GM18517 (cell line): ENCODE data around the gene TAS1R3.

Source experiments
- ATAC-seq: cut with Tn5 transposase; IDR thresholded peaks from one replicate; pipeline ENCODE4 v1.9.1; 2021; ENCODE audit warnings: mild to moderate bottlenecking, moderate library complexity; ENCODE audit not compliant: unreplicated experiment

TAS1R3 gene

DNA sequence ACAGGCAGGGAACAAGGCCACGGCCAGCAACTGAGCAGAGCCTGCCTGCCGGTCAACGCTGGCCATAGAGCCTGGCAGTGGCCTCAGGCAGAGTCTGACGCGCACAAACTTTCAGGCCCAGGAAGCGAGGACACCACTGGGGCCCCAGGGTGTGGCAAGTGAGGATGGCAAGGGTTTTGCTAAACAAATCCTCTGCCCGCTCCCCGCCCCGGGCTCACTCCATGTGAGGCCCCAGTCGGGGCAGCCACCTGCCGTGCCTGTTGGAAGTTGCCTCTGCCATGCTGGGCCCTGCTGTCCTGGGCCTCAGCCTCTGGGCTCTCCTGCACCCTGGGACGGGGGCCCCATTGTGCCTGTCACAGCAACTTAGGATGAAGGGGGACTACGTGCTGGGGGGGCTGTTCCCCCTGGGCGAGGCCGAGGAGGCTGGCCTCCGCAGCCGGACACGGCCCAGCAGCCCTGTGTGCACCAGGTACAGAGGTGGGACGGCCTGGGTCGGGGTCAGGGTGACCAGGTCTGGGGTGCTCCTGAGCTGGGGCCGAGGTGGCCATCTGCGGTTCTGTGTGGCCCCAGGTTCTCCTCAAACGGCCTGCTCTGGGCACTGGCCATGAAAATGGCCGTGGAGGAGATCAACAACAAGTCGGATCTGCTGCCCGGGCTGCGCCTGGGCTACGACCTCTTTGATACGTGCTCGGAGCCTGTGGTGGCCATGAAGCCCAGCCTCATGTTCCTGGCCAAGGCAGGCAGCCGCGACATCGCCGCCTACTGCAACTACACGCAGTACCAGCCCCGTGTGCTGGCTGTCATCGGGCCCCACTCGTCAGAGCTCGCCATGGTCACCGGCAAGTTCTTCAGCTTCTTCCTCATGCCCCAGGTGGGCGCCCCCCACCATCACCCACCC lies at the start of gene TAS1R3:
Gene TAS1R3, plus strand, starts transcription at position 213 of the 898 bp plus-strand sequence. Its CDS starts 66 bp downstream, at position 279.
- no peak for ATAC-seq

DNA sequence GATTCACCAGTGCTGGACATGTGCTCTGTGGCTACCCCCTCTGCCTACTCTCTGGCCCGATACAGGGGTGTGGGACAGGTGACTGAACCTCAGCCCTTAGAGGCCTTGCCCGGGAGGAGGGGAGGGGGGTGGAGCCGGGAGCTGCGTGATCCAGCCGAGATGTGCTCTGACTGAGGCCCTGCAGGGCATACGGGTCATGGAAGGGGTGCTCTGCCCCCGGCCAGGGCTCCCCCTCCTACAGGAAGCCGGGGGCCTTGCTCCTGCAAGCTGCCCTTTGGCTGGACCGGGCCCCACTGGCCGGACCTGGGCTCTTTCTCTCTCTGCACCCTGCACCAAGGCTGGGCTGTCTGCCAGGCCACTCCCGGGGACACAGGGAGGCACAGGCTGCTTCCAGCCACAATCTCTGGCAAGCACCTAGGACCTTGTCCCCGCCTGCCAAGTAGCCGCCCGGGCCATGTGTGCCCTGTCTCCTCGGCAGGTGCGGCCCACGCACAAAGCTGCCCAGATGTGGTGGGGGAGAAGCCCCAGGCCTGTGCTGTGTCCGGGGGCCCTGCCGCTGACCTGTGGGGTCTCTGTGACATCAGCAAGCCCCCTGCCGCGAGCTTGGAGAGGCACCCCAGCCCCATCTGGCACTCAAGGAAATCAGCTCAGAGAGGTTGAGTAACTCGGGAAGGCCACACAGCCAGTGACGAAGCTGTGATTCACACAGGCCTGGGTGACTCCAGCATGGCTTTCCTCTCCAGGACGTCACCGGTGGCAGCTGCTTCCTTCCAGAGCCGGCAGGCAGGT lies 49.4 kb upstream of the TAS1R3 start:
- ATAC-seq, result no peak

DNA sequence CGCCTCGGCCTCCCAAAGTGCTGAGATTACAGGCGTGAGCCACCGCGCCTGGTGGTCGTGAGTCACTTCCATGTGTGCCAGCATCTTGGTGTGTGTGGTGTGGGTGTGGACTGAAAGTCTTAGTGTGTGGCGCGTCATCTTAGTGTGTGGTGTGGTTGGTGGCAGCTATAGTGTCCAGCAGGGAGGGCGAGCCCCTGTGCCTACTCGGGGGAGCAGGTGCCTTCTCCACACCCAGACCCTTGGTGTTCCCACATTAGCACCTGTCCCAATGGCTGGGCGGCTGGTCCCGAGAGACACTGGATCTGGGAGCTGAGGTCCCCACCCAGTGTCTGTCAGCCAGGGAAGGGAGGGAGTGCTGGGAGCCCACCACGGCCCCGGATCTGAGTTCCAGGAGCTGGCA lies 48.1 kb upstream of the TAS1R3 start:
- no peak for ATAC-seq

DNA sequence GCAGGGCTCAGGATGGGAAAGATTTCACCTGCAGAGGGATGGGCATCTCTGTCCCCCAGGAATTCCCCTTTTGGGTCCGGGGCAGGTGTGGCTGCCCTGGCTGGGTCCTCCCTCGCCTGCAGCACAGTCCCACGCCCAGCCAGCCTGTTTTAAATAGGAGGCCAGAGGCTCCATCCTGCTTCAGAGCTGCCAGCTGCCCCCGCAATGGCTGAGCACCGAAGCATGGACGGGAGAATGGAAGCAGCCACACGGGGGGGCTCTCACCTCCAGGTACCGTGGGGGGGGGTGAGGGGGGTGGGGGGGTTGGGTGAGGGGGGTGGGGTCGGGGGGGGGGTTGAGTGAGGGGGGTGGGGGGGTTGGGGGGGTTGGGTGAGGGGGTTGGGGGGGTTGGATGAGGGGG lies 47.3 kb upstream of the TAS1R3 start:
- ATAC-seq, result no peak

DNA sequence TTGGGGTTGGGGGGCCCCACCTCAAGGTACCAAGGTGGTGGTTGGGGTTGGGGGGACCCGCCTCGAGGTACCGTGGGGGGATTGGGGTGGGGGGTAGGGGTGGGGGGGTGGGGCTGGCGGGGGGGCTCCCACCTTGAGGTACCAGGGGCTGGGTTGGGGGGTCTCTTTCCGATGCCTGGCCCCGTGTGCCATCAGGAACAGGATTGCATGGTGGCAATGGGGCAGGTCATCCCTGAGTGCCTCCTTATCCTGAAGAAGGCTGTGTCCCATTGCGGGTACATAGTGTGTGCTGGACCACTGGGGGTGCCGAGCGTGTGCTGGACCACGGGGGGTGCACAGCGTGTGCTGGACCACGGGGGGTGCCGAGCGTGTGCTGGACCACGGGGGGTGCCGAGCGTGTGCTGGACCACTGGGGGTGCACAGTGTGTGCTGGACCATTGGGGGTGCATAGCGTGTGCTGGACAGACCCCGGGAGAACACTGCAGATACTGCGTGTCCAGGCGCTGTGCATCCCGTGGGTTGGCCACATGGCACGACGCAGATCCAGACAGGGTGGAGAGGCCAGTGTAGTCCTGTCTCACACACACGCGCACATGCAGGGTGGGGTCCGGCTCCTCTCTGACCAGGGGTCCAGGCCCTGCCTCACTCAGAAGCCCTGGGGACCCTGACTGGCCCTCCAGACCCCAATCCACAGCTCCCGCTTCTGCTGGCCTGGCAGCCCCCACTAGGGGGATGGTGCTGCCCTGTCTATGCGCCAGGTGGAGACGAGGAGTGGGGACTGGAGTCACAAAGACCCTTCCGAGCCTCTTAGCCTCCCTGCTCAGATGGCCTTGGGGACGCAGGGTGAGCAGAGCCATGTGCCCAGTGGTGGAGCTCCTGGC lies 46.6 kb upstream of the TAS1R3 start:
- no peak for ATAC-seq

DNA sequence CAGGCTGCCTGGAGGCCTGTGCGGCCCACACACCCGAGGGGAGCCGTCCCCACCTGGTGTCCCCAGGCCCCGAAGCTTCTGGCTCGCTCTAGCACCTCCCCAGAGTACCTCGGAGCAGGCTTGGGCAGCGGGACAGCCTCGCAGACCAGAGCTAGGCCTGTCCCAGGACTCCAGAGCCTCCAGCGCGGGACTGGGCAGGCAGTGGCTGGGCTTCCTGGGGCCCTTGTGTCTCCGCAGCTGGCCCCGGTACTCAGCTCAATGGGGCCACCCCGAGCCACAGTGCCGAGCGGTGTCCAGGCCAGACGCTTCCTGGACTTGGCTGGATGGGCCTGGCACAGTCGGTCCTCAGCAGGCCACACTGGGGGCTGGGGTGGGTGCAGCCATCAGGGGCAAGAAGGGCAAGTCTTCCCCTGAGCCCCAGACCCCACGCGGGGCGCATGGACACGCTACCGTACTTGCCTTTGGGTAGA lies 45.9 kb upstream of the TAS1R3 start:
- ATAC-seq, result no peak

DNA sequence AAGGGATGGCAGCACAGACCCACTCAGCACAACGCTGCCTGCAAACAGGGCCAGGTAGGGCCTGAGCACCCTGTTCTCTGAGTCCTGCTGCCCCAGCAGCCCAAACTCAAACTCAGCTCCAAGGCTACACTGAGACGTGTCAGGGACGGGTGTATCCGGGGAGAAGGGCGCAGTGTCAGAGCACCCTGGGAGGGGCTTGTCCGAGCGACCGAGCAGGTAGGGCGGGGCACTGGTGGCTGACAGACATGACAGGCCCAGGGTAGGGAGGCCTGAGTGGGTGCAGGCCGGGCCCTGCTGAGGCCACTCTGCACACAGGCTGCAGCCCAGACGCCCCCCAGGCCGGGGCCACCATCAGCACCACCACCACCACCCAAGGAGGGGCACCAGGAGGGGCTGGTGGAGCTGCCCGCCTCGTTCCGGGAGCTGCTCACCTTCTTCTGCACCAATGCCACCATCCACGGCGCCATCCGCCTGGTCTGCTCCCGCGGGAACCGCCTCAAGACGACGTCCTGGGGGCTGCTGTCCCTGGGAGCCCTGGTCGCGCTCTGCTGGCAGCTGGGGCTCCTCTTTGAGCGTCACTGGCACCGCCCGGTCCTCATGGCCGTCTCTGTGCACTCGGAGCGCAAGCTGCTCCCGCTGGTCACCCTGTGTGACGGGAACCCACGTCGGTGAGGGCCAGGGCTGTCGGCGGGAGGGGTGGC lies 45.3 kb upstream of the TAS1R3 start:
- ATAC-seq, result no peak

DNA sequence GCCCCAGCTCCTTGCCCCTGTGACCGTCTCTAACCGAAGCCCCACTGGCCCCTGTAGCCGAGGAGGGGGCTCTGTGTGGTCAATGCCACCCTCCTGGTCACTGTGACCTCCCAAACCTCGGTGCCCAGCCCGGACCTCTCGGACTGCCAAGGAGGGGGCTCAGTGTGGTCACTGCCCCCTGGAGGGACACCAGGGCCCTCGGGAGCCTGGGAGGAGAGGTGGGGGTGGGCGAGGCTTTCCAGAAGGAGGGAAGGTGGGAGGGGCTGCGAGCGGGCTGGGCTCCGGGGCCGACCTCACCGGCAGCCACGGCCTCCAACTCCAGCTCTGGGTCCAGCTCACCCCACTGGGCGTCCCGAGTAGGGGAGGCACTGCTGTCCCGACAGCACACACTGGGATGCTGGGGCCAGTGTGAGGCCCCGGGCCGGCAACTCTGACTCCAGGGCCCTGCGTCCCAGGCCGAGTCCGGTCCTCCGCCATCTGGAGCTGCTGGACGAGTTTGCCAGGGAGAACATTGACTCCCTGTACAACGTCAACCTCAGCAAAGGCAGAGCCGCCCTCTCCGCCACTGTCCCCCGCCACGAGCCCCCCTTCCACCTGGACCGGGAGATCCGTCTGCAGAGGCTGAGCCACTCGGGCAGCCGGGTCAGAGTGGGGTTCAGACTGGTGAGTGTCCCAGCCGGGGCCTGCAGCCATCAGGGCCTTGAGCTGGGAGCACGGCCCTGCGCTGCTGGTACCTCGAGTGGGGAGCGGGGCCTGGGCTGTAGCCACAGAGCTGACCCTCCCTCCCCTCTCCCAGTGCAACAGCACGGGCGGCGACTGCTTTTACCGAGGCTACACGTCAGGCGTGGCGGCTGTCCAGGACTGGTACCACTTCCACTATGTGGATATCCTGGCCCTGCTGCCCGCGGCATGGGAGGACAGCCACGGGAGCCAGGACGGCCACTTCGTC lies 44.5 kb upstream of the TAS1R3 start:
- no peak for ATAC-seq

DNA sequence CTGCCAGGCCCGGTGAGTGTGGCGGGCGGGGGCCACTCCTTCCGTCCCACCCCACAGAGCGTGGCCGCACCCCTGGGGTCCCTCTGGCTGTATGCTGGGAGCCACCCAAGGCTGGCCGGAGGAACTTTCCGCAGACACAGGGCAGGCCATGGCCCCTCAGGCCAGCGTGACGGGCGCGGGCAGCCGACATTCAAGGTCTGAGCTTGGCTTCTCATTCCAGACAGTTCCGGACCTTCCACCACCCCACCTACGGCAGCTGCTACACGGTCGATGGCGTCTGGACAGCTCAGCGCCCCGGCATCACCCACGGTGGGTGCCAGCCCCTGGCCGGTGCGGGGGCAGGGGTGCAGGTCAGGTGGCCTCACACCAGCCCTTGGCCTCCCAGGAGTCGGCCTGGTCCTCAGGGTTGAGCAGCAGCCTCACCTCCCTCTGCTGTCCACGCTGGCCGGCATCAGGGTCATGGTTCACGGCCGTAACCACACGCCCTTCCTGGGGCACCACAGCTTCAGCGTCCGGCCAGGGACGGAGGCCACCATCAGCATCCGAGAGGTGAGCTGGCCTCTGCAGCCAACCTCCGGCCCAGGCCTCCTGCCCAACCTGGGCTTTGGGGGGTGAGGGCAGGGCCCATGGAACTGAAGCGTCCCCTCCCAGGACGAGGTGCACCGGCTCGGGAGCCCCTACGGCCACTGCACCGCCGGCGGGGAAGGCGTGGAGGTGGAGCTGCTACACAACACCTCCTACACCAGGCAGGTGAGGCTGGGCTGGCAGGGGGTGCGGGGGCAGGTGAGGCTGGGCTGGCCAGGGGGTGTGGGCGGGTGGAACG lies 43.6 kb upstream of the TAS1R3 start:
- no peak for ATAC-seq

DNA sequence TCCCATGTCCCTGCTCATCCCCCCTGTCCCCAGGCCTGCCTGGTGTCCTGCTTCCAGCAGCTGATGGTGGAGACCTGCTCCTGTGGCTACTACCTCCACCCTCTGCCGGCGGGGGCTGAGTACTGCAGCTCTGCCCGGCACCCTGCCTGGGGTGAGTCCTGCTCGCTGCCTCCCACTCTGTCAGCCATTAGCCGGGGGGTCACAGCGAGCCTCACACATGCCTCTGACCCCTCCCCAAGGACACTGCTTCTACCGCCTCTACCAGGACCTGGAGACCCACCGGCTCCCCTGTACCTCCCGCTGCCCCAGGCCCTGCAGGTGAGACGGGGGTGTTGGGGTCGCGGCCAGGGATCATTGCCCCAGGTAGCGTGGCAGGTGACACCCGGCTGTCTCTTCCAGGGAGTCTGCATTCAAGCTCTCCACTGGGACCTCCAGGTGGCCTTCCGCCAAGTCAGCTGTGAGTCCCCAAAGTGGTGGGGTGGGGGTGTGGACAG lies 40.8 kb upstream of the TAS1R3 start:
- no peak for ATAC-seq

DNA sequence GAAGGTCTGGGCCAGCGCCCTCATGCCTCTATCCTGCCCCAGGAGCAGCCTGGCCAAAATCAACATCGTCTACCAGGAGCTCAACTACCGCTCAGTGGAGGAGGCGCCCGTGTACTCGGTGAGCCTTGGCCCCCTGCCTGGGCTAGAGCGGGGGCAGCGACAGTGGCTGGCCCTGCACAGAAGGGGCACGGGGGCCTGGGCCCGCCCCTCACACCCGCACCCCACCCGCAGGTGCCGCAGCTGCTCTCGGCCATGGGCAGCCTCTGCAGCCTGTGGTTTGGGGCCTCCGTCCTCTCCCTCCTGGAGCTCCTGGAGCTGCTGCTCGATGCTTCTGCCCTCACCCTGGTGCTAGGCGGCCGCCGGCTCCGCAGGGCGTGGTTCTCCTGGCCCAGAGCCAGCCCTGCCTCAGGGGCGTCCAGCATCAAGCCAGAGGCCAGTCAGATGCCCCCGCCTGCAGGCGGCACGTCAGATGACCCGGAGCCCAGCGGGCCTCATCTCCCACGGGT lies 40.0 kb upstream of the TAS1R3 start:
- no peak for ATAC-seq

DNA sequence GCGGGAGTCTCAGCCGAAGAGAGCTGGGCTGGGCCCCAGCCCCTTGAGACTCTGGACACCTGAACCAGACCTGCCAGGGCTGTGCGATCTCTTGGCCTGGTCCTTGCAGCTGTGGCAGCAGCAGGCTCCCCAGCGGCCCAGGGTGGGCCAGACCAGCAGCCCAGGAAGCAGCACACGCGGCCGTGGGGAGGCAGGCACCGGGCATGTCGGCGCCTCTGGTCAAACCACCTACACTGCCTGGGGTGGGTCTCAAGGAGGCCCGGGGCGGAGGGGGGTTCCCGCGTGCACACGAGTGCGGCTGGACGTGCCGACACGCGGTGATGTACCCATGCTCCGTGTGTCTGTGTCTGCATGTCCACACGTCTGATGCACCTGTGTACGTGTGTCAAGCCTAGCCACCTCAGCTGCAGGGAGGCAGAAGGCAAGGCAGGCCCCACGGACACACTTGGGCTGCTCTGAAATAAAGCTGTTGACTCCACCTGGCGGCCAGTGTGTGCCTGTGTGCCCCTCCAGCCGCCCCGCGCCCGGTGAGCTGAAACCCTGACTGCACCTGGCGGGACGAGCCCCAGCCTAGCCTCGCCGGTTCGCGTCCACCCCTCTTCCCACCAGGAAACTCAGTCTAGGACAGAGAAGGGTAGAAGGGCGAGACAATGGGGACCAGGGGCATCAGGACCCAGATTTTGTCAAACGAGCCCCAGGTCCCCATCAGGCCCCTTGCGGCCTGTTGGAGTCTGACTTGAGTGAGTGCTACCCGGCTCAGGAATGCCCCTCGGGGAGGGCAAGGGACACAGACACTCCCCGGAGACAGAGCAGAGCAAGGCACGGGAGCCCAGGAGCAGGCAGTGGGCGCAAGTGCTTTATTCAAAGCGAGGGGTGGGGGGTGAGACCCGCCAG lies 39.3 kb upstream of the TAS1R3 start:
- no peak for ATAC-seq

DNA sequence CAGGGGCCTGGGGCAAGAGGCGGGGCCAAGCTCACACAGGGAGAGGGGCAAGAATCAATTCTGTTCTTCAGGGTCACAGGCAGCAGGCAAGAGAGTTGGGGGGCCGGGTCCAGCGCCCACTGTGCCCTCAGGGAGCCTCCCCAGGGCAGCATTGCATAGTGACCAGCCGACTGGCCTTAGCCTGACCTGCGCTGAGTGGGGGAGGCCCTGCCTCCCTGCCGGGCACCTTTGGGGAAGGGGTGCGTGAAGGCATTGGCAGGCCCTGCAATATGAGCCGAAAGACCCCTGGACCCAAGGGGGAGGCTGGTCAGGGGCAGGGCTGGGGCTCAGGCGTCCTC lies 38.7 kb upstream of the TAS1R3 start:
- ATAC-seq, result no peak

DNA sequence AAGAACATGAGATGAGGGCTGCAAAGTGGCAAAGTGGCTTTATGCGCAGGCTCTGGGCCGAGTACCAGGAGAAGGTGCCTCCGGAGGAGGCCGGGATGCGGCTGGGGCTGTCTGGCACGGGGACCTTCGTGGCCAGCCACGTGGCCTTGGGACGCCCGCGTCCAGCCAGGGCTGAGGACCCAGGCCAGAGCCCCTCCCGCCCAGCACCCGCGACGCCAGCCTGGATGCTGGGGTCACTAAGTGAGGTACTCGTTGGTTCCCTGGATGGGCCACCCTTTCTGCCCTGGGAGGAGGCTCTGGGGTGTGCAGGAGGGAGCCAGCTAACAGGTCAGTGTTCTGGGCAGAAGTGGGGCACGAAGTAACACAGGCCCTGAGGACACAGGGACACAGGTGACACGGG lies 38.2 kb upstream of the TAS1R3 start:
- no peak for ATAC-seq

DNA sequence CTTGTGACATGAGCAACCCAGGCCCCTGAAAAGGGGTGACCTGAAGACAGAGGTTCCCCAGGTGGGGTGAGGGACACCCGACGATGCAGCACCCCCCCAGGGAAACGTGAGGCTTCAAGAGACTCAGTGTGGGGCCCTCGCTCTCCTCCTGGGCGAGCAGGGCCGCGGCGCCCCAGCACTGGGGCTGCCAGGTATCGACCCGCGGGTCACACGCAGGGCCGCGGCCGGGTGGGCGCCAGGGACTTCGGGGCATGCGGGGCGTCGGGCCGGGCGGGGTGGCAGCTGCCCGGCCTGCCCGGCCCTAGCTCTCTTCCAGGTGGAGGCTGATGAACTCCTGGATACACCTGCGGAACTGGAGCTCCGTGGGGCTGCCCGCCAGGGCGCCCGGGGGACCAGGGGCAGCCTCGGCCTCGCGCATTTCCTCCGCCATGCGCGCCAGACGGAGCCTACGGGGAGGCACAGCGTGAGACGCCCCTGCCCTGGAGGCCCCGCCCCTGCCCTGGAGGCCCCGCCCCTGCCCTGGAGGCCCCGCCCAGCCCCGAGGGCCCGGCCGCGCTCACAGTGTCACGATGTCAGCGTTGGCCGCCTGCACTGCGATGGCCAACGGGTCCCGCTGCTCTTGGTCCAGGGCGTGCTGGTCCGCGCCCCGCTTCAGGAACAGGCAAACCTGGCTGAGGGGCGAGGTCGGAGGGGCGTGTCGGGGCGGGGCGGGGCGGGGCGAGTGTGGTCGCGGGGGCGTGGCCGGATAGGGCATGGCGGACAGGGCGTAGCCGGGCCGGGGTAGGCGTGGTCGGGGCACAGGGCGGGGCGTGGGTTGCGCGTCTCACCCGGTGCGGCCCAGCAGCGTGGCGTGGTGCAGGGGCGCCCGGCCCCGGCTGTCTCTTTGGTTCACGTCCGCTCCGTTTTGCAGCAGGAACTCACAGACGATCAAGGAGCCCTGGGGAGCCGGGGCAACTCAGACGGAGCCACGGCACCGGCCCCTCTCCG lies 37.5 kb upstream of the TAS1R3 start:
- ATAC-seq, result no peak
